Prostate gland (tissue), 2 donors: ENCODE results near the gene SPTBN1. TPM values are rescaled to one million over a fixed set of nuclear protein-coding genes. Genes with fewer than 3 reads are reported as not detected.

Experiments
- DNase-seq: peaks from one replicate; pipeline ENCODE4 v3.0.0-alpha.2; 2019; ENCODE audit warnings: low spot score
- H3K27ac ChIP-seq, 2 donors: fragments of 200-600 bp; sonication (generic); 2 replicates each; pipeline ENCODE4 v1.5.1; 2017 to 2019
- H3K27me3 ChIP-seq: fragments of 200-600 bp; sonication (generic); replicated peaks from 2 replicates; pipeline ENCODE4 v1.5.1; 2019; ENCODE audit not compliant: insufficient read depth
- H3K36me3 ChIP-seq, 2 donors: fragments of 200-600 bp; sonication (generic); 1 replicate in 1 of 2; 2 replicates in 1 of 2; pipeline versions ENCODE4 v1.5.1 to v1.8.1; 2017 to 2019
- H3K4me1 ChIP-seq: fragments of 200-600 bp; sonication (generic); replicated peaks from 2 replicates; pipeline ENCODE4 v1.5.1; 2019
- H3K4me3 ChIP-seq, 2 donors: fragments of 200-600 bp; sonication (generic); 2 replicates each; pipeline ENCODE4 v1.5.1; 2017 to 2019
- H3K9me3 ChIP-seq: fragments of 200-600 bp; sonication (generic); 2 replicates; pipeline ENCODE4 v1.5.1; 2017
- POLR2A ChIP-seq: fragments of 450-650 bp; IDR thresholded peaks from one replicate; pipeline ENCODE4 v1.6.1; 2016; ENCODE audit warnings: antibody characterized with exemption, mild to moderate bottlenecking
- POLR2AphosphoS5 ChIP-seq: sonication (generic); formaldehyde crosslinking; IDR thresholded peaks from one replicate; pipeline ENCODE4 v1.6.1; 2017; ENCODE audit warnings: antibody characterized with exemption
- WGBS: methylation state at CpG from one replicate; pipeline ENCODE4 v1.1.5; 2018; 5-methylcytosine and 5-hydroxymethylcytosine counted together
- intact Hi-C: fragments of 100-400 bp; cut with DNase I; formaldehyde crosslinking; loops from one replicate; pipeline ENCODE4 v1.14.2; 2022
- total RNA-seq, 2 donors: library from RNA; depleted of rRNA; stranded (reverse); fragments of >200 nt; gene quantifications; one replicate each; pipeline ENCODE4 v1.1.0, GENCODE V29; 2016
- TF ChIP-seq, protein P1 (sequence below), 4 experiments: fragments of 200-600 bp in 2 of 4; fragments of 450-650 bp in 2 of 4; sonication (generic) in 2 of 4; IDR thresholded peaks; 1 replicate in 3 of 4; 2 replicates in 1 of 4; pipeline ENCODE4 v1.5.1; 2016 to 2019; ENCODE audit warnings: antibody characterized with exemption in 4 of 4, mild to moderate bottlenecking in 2 of 4, moderate library complexity in 2 of 4

SPTBN1 gene
- total RNA-seq, 2 donors from 2014 or later, result 146 to 348 TPM

DNA sequence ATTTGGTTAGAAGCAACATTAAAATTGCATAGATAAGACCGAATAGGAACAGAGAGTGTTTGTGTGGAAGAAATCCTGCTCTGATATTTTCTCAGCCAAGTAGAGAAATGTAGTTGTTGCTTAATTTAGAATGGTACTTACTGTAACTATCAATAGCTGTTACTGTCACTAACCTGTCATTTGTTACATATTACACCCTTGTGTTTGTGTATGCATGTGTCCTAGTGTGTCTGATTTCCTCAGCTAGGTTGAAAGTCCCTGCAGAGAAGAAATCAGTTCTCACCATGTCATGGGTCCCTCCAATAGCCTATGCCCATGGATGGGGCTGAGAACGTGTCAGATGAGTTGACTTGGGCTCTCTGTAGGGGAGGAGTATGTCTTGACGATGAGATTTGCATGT lies 94.4 kb downstream of the SPTBN1 start:
- H3K9me3 ChIP-seq, result no peaks in the 10 kb centered on the region
- intact Hi-C loops, result no loop called here
- peak overlapping the region in 1 of 2 donors; percentile 7 for H3K27ac ChIP-seq
- H3K36me3 ChIP-seq, result no peaks in the 10 kb centered on the region
- DNase-seq, result no peak
- peaks cover 2% of the 10 kb centered on the region for H3K4me1 ChIP-seq
- TF ChIP-seq, protein P1, sequence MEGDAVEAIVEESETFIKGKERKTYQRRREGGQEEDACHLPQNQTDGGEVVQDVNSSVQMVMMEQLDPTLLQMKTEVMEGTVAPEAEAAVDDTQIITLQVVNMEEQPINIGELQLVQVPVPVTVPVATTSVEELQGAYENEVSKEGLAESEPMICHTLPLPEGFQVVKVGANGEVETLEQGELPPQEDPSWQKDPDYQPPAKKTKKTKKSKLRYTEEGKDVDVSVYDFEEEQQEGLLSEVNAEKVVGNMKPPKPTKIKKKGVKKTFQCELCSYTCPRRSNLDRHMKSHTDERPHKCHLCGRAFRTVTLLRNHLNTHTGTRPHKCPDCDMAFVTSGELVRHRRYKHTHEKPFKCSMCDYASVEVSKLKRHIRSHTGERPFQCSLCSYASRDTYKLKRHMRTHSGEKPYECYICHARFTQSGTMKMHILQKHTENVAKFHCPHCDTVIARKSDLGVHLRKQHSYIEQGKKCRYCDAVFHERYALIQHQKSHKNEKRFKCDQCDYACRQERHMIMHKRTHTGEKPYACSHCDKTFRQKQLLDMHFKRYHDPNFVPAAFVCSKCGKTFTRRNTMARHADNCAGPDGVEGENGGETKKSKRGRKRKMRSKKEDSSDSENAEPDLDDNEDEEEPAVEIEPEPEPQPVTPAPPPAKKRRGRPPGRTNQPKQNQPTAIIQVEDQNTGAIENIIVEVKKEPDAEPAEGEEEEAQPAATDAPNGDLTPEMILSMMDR (IDR thresholded peaks at IDR 0.05), result no peak
- no peak for TF ChIP-seq POLR2AphosphoS5
- TF ChIP-seq POLR2A, result no peak
- WGBS, result 50% methylated on average over 3 of the region's 3 CpGs
- no peaks in the 10 kb centered on the region for H3K27me3 ChIP-seq
- no peak overlapping the region for H3K4me3 ChIP-seq

GRCh38 chr2:54551123-54551756 lies 95.1 kb downstream of the SPTBN1 start:
- TF ChIP-seq POLR2AphosphoS5 (no peak), POLR2A (no peak)
- TF ChIP-seq, protein P1 (IDR thresholded peaks at IDR 0.05), result no peak
- Histone ChIP-seq H3K27me3 (no peaks in the 10 kb centered on the region), H3K36me3 (no peaks in the 10 kb centered on the region), H3K4me1 (peaks cover 5% of the 10 kb centered on the region), H3K27ac (peak overlapping the region in 1 of 2 donors; percentile 7), H3K9me3 (no peaks in the 10 kb centered on the region), H3K4me3 (no peak overlapping the region)
- 22% methylated on average over 4 of the region's 4 CpGs for WGBS
- peak; percentile 26 for DNase-seq
- intact Hi-C loops, result no loop called here

- no peak overlapping the region for H3K4me3 ChIP-seq
- WGBS, result 86% methylated on average over 2 of the region's 2 CpGs
- H3K4me1 ChIP-seq, result peaks cover 8% of the 10 kb centered on the region
- H3K27ac ChIP-seq, result no peak overlapping the region
- intact Hi-C loops, result no loop called here
- no peaks in the 10 kb centered on the region for H3K9me3 ChIP-seq
- no peaks in the 10 kb centered on the region for H3K36me3 ChIP-seq
- no peak for DNase-seq
- TF ChIP-seq, protein P1 (IDR thresholded peaks at IDR 0.05), result no peak
- TF ChIP-seq POLR2AphosphoS5, result no peak
- TF ChIP-seq POLR2A, result no peak
- H3K27me3 ChIP-seq, result no peaks in the 10 kb centered on the region
Observed at GRCh38 chr2:54553075-54553474, 96.9 kb downstream of the SPTBN1 start.

GRCh38 chr2:54553775-54554174 lies 97.6 kb downstream of the SPTBN1 start:
- no peak overlapping the region for H3K4me3 ChIP-seq
- H3K27ac ChIP-seq, result no peak overlapping the region
- intact Hi-C loops, result no loop called here

More at GRCh38 chr2:54553775-54554174, 97.6 kb downstream of the SPTBN1 start:
- TF ChIP-seq, protein P1 (IDR thresholded peaks at IDR 0.05), result no peak
- no peak for TF ChIP-seq POLR2AphosphoS5
- 100% methylated on average over 1 of the region's 1 CpG for WGBS
- no peak for DNase-seq
- no peaks in the 10 kb centered on the region for H3K9me3 ChIP-seq
- no peaks in the 10 kb centered on the region for H3K27me3 ChIP-seq
- peaks cover 8% of the 10 kb centered on the region for H3K4me1 ChIP-seq
- H3K36me3 ChIP-seq, result no peaks in the 10 kb centered on the region
